Measurements from ENCODE around the gene ICAM5. TPM values are rescaled to one million over a fixed set of nuclear protein-coding genes. Genes with fewer than 3 reads are reported as not detected.

The ICAM5 gene
- polyA plus RNA-seq, 1 donor from 2014 or later: 4.1 TPM

DNA sequence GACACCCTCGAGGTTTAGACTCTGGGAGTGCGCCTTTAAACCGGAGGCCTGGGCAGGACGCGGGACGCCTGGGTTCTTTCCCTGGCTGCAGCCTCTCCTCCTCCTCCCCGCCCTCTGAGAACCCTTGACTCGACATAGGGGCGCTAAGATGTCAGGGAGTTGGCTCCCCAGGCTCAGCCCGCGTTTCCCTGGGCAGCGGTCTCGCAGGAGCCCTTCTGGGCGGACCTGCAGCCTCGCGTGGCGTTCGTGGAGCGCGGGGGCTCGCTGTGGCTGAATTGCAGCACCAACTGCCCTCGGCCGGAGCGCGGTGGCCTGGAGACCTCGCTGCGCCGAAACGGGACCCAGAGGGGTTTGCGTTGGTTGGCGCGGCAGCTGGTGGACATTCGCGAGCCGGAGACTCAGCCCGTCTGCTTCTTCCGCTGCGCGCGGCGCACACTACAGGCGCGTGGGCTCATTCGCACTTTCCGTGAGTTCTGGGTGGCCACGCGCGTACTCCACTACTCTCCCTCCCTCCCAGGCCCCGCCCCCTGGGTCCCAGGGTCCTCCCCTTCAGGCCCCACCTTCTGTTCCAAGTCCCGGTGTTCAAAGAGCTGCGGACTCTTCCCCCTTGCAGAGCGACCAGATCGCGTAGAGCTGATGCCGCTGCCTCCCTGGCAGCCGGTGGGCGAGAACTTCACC is 1.3 kb downstream of the ICAM5 start:
- no peaks in the 10 kb centered on the region for H4K20me1 ChIP-seq (ENCODE audit: insufficient read depth)
- no peaks in the 10 kb centered on the region for H3K9me2 ChIP-seq (ENCODE audit: insufficient read depth, low read length)
- no peak for TF ChIP-seq MXI1 (conservative IDR thresholded peaks at IDR 0.05; ENCODE audit: poor library complexity, severe bottlenecking)
- no peak for TF ChIP-seq POLR2AphosphoS5 (IDR thresholded peaks at IDR 0.05)
- no peak for TF ChIP-seq EP300 (conservative IDR thresholded peaks at IDR 0.05; ENCODE audit: poor library complexity, severe bottlenecking)
- no peak for TF ChIP-seq SMC3 (conservative IDR thresholded peaks at IDR 0.05; ENCODE audit: poor library complexity)
- TF ChIP-seq TAF1 (IDR thresholded peaks at IDR 0.05; ENCODE audit: low read depth): no peak
- TF ChIP-seq, protein P1, sequence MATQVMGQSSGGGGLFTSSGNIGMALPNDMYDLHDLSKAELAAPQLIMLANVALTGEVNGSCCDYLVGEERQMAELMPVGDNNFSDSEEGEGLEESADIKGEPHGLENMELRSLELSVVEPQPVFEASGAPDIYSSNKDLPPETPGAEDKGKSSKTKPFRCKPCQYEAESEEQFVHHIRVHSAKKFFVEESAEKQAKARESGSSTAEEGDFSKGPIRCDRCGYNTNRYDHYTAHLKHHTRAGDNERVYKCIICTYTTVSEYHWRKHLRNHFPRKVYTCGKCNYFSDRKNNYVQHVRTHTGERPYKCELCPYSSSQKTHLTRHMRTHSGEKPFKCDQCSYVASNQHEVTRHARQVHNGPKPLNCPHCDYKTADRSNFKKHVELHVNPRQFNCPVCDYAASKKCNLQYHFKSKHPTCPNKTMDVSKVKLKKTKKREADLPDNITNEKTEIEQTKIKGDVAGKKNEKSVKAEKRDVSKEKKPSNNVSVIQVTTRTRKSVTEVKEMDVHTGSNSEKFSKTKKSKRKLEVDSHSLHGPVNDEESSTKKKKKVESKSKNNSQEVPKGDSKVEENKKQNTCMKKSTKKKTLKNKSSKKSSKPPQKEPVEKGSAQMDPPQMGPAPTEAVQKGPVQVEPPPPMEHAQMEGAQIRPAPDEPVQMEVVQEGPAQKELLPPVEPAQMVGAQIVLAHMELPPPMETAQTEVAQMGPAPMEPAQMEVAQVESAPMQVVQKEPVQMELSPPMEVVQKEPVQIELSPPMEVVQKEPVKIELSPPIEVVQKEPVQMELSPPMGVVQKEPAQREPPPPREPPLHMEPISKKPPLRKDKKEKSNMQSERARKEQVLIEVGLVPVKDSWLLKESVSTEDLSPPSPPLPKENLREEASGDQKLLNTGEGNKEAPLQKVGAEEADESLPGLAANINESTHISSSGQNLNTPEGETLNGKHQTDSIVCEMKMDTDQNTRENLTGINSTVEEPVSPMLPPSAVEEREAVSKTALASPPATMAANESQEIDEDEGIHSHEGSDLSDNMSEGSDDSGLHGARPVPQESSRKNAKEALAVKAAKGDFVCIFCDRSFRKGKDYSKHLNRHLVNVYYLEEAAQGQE (IDR thresholded peaks at IDR 0.05; ENCODE audit: borderline replicate concordance): no peak
- TF ChIP-seq RAD21 (conservative IDR thresholded peaks at IDR 0.05): no peak
- TF ChIP-seq EZH2 (IDR thresholded peaks at IDR 0.05; ENCODE audit: borderline replicate concordance, insufficient read depth, low read length, poor library complexity, severe bottlenecking): no peak
- TF ChIP-seq, protein P2, sequence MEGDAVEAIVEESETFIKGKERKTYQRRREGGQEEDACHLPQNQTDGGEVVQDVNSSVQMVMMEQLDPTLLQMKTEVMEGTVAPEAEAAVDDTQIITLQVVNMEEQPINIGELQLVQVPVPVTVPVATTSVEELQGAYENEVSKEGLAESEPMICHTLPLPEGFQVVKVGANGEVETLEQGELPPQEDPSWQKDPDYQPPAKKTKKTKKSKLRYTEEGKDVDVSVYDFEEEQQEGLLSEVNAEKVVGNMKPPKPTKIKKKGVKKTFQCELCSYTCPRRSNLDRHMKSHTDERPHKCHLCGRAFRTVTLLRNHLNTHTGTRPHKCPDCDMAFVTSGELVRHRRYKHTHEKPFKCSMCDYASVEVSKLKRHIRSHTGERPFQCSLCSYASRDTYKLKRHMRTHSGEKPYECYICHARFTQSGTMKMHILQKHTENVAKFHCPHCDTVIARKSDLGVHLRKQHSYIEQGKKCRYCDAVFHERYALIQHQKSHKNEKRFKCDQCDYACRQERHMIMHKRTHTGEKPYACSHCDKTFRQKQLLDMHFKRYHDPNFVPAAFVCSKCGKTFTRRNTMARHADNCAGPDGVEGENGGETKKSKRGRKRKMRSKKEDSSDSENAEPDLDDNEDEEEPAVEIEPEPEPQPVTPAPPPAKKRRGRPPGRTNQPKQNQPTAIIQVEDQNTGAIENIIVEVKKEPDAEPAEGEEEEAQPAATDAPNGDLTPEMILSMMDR (IDR thresholded peaks at IDR 0.05; ENCODE audit: poor library complexity, severe bottlenecking): no peak
- H3K27ac ChIP-seq (ENCODE audit: low read length): no peak overlapping the region
- H3K4me2 ChIP-seq (ENCODE audit: low read length): peak overlapping the region; percentile 19
- no peaks in the 10 kb centered on the region for H3K79me2 ChIP-seq (replicated peaks; ENCODE audit: insufficient read depth, low read length)
- H2AFZ ChIP-seq (ENCODE audit: low read depth, low read length): no peak overlapping the region
- H3K9ac ChIP-seq (ENCODE audit: low read length): peak overlapping the region; percentile 16
- H3K9me3 ChIP-seq (ENCODE audit: low read length): no peaks in the 10 kb centered on the region
- H3K27me3 ChIP-seq (ENCODE audit: insufficient read depth, low read depth, low read length): peaks cover 100% of the 10 kb centered on the region
- H3K4me3 ChIP-seq (ENCODE audit: low read length): peak overlapping the region; percentile 66
- no peaks in the 10 kb centered on the region for H3K36me3 ChIP-seq (ENCODE audit: insufficient read depth, low read length)
- H3F3A ChIP-seq (ENCODE audit: insufficient read depth, low read length, poor library complexity, severe bottlenecking): no peaks in the 10 kb centered on the region

DNA sequence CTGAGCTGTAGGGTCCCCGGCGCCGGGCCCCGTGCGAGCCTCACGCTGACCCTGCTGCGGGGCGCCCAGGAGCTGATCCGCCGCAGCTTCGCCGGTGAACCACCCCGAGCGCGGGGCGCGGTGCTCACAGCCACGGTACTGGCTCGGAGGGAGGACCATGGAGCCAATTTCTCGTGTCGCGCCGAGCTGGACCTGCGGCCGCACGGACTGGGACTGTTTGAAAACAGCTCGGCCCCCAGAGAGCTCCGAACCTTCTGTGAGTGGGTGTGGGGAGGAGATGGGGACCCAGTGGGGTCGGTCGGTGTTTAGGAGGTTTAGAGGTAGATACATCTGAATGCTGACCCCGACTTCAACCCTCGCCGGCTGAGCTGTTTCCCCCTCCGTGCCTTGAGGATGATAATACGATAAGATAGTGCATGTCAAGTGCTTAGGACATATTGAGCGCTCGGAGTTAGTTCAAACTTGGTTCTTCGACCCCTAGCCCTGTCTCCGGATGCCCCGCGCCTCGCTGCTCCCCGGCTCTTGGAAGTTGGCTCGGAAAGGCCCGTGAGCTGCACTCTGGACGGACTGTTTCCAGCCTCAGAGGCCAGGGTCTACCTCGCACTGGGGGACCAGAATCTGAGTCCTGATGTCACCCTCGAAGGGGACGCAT is 1.9 kb downstream of the ICAM5 start:
- peaks cover 100% of the 10 kb centered on the region for H3K27me3 ChIP-seq (ENCODE audit: insufficient read depth, low read depth, low read length)
- peak overlapping the region; percentile 66 for H3K4me3 ChIP-seq (ENCODE audit: low read length)
- no peaks in the 10 kb centered on the region for H3F3A ChIP-seq (ENCODE audit: insufficient read depth, low read length, poor library complexity, severe bottlenecking)
- no peaks in the 10 kb centered on the region for H4K20me1 ChIP-seq (ENCODE audit: insufficient read depth)
- H3K9me2 ChIP-seq (ENCODE audit: insufficient read depth, low read length): no peaks in the 10 kb centered on the region
- H3K9ac ChIP-seq (ENCODE audit: low read length): peak overlapping the region; percentile 16
- no peaks in the 10 kb centered on the region for H3K36me3 ChIP-seq (ENCODE audit: insufficient read depth, low read length)
- TF ChIP-seq EZH2 (IDR thresholded peaks at IDR 0.05; ENCODE audit: borderline replicate concordance, insufficient read depth, low read length, poor library complexity, severe bottlenecking): peak; percentile 5
- TF ChIP-seq, protein P1 (IDR thresholded peaks at IDR 0.05; ENCODE audit: borderline replicate concordance): no peak
- H3K9me3 ChIP-seq (ENCODE audit: low read length): no peaks in the 10 kb centered on the region
- no peaks in the 10 kb centered on the region for H3K79me2 ChIP-seq (replicated peaks; ENCODE audit: insufficient read depth, low read length)
- H2AFZ ChIP-seq (ENCODE audit: low read depth, low read length): no peak overlapping the region
- no peak overlapping the region for H3K27ac ChIP-seq (ENCODE audit: low read length)
- peak overlapping the region; percentile 25 for H3K4me2 ChIP-seq (ENCODE audit: low read length)
